GM21423 (cell line): Measurements from ENCODE around the gene PCDHA10.

Experiments used
- ATAC-seq: cut with Tn5 transposase; IDR thresholded peaks from one replicate; pipeline ENCODE4 v1.9.1; 2021; ENCODE audit warnings: mild to moderate bottlenecking, moderate library complexity; ENCODE audit not compliant: unreplicated experiment

Gene PCDHA10

DNA sequence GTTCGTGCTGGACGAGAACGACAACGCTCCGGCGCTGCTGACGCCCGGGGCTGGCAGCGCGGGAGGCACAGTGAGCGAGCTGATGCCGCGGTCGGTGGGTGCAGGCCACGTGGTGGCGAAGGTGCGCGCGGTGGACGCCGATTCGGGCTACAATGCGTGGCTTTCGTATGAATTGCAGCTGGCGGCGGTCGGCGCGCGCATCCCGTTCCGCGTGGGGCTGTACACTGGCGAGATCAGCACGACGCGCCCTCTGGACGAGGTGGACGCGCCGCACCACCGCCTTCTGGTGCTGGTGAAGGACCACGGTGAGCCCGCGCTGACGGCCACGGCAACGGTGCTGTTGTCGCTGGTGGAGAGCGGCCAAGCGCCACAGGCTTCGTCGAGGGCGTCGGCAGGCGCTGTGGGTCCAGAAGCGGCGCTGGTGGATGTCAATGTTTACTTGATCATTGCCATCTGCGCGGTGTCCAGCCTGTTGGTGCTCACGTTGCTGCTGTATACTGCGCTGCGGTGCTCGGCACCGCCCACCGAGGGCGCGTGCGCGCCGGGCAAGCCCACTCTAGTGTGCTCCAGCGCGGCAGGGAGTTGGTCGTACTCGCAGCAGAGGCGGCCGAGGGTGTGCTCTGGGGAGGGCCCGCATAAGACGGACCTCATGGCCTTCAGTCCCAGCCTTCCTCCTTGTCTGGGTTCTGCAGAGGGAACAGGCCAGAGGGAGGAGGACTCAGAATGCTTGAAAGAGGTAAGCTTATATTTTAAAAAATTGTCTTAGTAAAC is 28.4 kb downstream of the PCDHA10 start:
- ATAC-seq = no peak

DNA sequence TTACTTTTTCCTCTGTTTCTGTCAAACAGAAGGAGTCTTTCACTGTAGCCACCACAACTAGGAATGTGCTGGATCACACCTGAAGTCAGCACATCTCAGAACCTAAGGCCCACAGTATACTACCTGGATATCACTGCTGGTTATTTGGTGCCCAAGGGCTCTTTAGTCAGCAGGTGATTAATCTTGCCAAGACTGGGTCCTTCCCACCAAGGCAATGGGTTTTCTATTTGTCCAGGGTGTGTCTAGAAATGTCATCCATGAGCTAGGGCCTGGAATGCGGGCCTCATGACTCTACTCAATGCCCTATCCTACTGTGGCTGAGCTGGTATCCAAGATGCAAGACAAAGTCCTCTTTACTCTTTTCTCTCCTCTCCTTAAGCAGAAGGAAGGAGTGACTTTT is 60.6 kb downstream of the PCDHA10 start:
- no peak for ATAC-seq
